ENCODE measurements around the gene EGFL6. TPM values are rescaled to one million over a fixed set of nuclear protein-coding genes. Genes with fewer than 3 reads are reported as not detected.

Gene EGFL6
- polyA plus RNA-seq, 1 donor from 2014 or later = 0.36 TPM

DNA sequence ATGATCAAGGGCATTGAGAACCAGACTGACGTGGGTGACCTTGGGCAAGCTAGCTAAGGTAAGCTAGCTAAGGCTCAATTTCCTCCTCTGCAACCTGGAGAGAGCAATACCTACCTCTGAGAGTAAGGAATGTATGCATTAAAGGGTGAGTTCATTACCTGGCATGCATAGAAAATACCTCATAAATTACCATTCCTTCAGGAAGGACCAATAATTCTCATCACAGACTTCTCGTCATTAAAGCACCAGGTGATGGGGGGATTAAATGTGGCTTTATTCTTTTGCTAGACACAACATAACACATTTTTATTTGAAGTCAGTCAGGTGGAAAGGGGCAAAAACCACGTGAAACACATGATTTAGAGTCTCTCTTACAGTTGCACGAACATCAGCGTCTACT is 21.5 kb downstream of the EGFL6 start:
- Histone ChIP-seq H2AFZ (ENCODE audit: low read depth, low read length) (no peak overlapping the region), H3K9me2 (ENCODE audit: insufficient read depth, low read length) (no peaks in the 10 kb centered on the region), H3K9ac (ENCODE audit: low read length) (no peak overlapping the region), H3K27ac (ENCODE audit: low read length) (no peak overlapping the region), H3K4me2 (ENCODE audit: low read length) (no peak overlapping the region), H3K79me2 (replicated peaks; ENCODE audit: insufficient read depth, low read length) (no peaks in the 10 kb centered on the region), H3K9me3 (ENCODE audit: low read length) (no peaks in the 10 kb centered on the region), H4K20me1 (ENCODE audit: insufficient read depth) (no peaks in the 10 kb centered on the region), H3F3A (ENCODE audit: insufficient read depth, low read length, poor library complexity, severe bottlenecking) (no peaks in the 10 kb centered on the region), H3K4me3 (ENCODE audit: low read length) (no peak overlapping the region), H3K36me3 (ENCODE audit: insufficient read depth, low read length) (no peaks in the 10 kb centered on the region), H3K27me3 (ENCODE audit: insufficient read depth, low read depth, low read length) (no peaks in the 10 kb centered on the region)
- TF ChIP-seq POLR2AphosphoS5 (IDR thresholded peaks at IDR 0.05) = no peak
- no peak for TF ChIP-seq MXI1 (conservative IDR thresholded peaks at IDR 0.05; ENCODE audit: poor library complexity, severe bottlenecking)
- TF ChIP-seq RAD21 (conservative IDR thresholded peaks at IDR 0.05) = no peak
- no peak for TF ChIP-seq SMC3 (conservative IDR thresholded peaks at IDR 0.05; ENCODE audit: poor library complexity)
- TF ChIP-seq, protein P1, sequence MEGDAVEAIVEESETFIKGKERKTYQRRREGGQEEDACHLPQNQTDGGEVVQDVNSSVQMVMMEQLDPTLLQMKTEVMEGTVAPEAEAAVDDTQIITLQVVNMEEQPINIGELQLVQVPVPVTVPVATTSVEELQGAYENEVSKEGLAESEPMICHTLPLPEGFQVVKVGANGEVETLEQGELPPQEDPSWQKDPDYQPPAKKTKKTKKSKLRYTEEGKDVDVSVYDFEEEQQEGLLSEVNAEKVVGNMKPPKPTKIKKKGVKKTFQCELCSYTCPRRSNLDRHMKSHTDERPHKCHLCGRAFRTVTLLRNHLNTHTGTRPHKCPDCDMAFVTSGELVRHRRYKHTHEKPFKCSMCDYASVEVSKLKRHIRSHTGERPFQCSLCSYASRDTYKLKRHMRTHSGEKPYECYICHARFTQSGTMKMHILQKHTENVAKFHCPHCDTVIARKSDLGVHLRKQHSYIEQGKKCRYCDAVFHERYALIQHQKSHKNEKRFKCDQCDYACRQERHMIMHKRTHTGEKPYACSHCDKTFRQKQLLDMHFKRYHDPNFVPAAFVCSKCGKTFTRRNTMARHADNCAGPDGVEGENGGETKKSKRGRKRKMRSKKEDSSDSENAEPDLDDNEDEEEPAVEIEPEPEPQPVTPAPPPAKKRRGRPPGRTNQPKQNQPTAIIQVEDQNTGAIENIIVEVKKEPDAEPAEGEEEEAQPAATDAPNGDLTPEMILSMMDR (IDR thresholded peaks at IDR 0.05; ENCODE audit: poor library complexity, severe bottlenecking) = no peak
- no peak for TF ChIP-seq EP300 (conservative IDR thresholded peaks at IDR 0.05; ENCODE audit: poor library complexity, severe bottlenecking)
- TF ChIP-seq TAF1 (IDR thresholded peaks at IDR 0.05; ENCODE audit: low read depth) = no peak
- TF ChIP-seq, protein P2, sequence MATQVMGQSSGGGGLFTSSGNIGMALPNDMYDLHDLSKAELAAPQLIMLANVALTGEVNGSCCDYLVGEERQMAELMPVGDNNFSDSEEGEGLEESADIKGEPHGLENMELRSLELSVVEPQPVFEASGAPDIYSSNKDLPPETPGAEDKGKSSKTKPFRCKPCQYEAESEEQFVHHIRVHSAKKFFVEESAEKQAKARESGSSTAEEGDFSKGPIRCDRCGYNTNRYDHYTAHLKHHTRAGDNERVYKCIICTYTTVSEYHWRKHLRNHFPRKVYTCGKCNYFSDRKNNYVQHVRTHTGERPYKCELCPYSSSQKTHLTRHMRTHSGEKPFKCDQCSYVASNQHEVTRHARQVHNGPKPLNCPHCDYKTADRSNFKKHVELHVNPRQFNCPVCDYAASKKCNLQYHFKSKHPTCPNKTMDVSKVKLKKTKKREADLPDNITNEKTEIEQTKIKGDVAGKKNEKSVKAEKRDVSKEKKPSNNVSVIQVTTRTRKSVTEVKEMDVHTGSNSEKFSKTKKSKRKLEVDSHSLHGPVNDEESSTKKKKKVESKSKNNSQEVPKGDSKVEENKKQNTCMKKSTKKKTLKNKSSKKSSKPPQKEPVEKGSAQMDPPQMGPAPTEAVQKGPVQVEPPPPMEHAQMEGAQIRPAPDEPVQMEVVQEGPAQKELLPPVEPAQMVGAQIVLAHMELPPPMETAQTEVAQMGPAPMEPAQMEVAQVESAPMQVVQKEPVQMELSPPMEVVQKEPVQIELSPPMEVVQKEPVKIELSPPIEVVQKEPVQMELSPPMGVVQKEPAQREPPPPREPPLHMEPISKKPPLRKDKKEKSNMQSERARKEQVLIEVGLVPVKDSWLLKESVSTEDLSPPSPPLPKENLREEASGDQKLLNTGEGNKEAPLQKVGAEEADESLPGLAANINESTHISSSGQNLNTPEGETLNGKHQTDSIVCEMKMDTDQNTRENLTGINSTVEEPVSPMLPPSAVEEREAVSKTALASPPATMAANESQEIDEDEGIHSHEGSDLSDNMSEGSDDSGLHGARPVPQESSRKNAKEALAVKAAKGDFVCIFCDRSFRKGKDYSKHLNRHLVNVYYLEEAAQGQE (IDR thresholded peaks at IDR 0.05; ENCODE audit: borderline replicate concordance) = no peak
- no peak for TF ChIP-seq EZH2 (IDR thresholded peaks at IDR 0.05; ENCODE audit: borderline replicate concordance, insufficient read depth, low read length, poor library complexity, severe bottlenecking)

DNA sequence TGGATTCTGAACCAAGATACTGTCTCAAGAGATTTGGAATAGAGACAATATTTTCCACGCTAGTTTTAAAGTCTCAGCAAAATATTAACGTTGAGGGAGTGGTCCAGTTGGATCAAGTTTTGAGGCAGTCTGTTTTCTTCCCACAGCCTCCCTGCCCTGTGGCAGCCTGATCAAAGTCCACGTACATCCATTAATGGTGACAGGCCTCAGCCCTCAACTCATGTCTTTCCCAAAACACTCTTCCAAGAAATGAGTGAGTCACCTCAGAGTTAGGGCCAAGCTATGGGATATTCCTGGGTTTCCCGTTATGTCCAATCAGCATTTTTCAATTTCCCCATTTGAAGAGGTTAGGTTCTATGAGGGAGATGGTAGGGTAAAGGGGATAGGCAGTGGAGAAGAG is 28.5 kb downstream of the EGFL6 start:
- Histone ChIP-seq H2AFZ (ENCODE audit: low read depth, low read length) (no peak overlapping the region), H3K27me3 (ENCODE audit: insufficient read depth, low read depth, low read length) (no peaks in the 10 kb centered on the region), H3K9ac (ENCODE audit: low read length) (no peak overlapping the region), H3K4me3 (ENCODE audit: low read length) (no peak overlapping the region), H4K20me1 (ENCODE audit: insufficient read depth) (no peaks in the 10 kb centered on the region), H3K4me2 (ENCODE audit: low read length) (no peak overlapping the region), H3F3A (ENCODE audit: insufficient read depth, low read length, poor library complexity, severe bottlenecking) (no peaks in the 10 kb centered on the region), H3K79me2 (replicated peaks; ENCODE audit: insufficient read depth, low read length) (no peaks in the 10 kb centered on the region), H3K36me3 (ENCODE audit: insufficient read depth, low read length) (no peaks in the 10 kb centered on the region), H3K9me3 (ENCODE audit: low read length) (no peaks in the 10 kb centered on the region), H3K27ac (ENCODE audit: low read length) (no peak overlapping the region), H3K9me2 (ENCODE audit: insufficient read depth, low read length) (no peaks in the 10 kb centered on the region)
- no peak for TF ChIP-seq SMC3 (conservative IDR thresholded peaks at IDR 0.05; ENCODE audit: poor library complexity)
- TF ChIP-seq EP300 (conservative IDR thresholded peaks at IDR 0.05; ENCODE audit: poor library complexity, severe bottlenecking) = no peak
- TF ChIP-seq, protein P1 (IDR thresholded peaks at IDR 0.05; ENCODE audit: poor library complexity, severe bottlenecking) = no peak
- TF ChIP-seq MXI1 (conservative IDR thresholded peaks at IDR 0.05; ENCODE audit: poor library complexity, severe bottlenecking) = no peak
- no peak for TF ChIP-seq TAF1 (IDR thresholded peaks at IDR 0.05; ENCODE audit: low read depth)
- TF ChIP-seq EZH2 (IDR thresholded peaks at IDR 0.05; ENCODE audit: borderline replicate concordance, insufficient read depth, low read length, poor library complexity, severe bottlenecking) = no peak
- no peak for TF ChIP-seq RAD21 (conservative IDR thresholded peaks at IDR 0.05)
- no peak for TF ChIP-seq POLR2AphosphoS5 (IDR thresholded peaks at IDR 0.05)
- TF ChIP-seq, protein P2 (IDR thresholded peaks at IDR 0.05; ENCODE audit: borderline replicate concordance) = no peak
